Right lobe of liver (tissue), 6 donors: Measurements from ENCODE around the gene RGPD3. TPM values are rescaled to one million over a fixed set of nuclear protein-coding genes. Genes with fewer than 3 reads are reported as not detected.
A peak's percentile ranks its signal among the peaks of the same experiment; 100 is the strongest.
"Not testable (repeated sequence)": the region's sequence is repeated elsewhere in the genome, so short reads cannot be mapped to it uniquely, and the experiment has no call there.

ENCODE experiments used
- ATAC-seq, 4 donors: fragments of 200-7000 bp; cut with Tn5 transposase; one replicate each; pipeline ENCODE4 v1.9.1; 2020; ENCODE audit warnings: mild to moderate bottlenecking in 4 of 4, moderate library complexity in 4 of 4
- DNase-seq, 3 donors: peaks; one replicate each; pipeline ENCODE4 v3.0.0-alpha.2; 2020
- H3K27ac ChIP-seq, 3 donors: fragments of 200-600 bp; one replicate each; pipeline ENCODE4 v1.8.0; 2022
- H3K27me3 ChIP-seq, 2 donors: fragments of 200-600 bp; one replicate each; pipeline ENCODE4 v1.8.0; 2022
- H3K36me3 ChIP-seq, 4 donors: fragments of 200-600 bp; sonication (generic) in 1 of 4; one replicate each; pipeline versions ENCODE4 v1.5.1 to v1.8.0; 2017 to 2022; ENCODE audit warnings: control low read depth in 1 of 4
- H3K4me1 ChIP-seq, 4 donors: fragments of 200-600 bp; sonication (generic) in 1 of 4; one replicate each; pipeline versions ENCODE4 v1.5.1 to v1.8.0; 2017 to 2022; ENCODE audit warnings: control low read depth in 1 of 4
- H3K4me3 ChIP-seq, 3 donors: fragments of 200-600 bp; one replicate each; pipeline ENCODE4 v1.8.0; 2022
- H3K9me3 ChIP-seq, 4 donors: fragments of 200-600 bp; sonication (generic) in 1 of 4; one replicate each; pipeline versions ENCODE4 v1.5.1 to v1.8.0; 2017 to 2022; ENCODE audit warnings: control low read depth in 1 of 4
- POLR2A ChIP-seq: fragments of 450-650 bp; IDR thresholded peaks from one replicate; pipeline ENCODE4 v1.6.1; 2017; ENCODE audit warnings: antibody characterized with exemption, mild to moderate bottlenecking
- WGBS: methylation state at CpG from one replicate; pipeline ENCODE4 v1.1.6; 2018; ENCODE audit warnings: low coverage, low lambda C conversion rate; ENCODE audit not compliant: insufficient coverage; ENCODE audit errors: missing lambda C conversion rate; 5-methylcytosine and 5-hydroxymethylcytosine counted together
- intact Hi-C, 2 donors: fragments of 100-400 bp; cut with DNase I; formaldehyde crosslinking; loops; one replicate each; pipeline versions ENCODE4 v1.11.2 to v1.14.1; 2022
- long read RNA-seq: library from polyadenylated mRNA; unstranded; transcript quantifications from one replicate; pipeline ENCODE4 v2.0.0, GENCODE V29; 2019
- total RNA-seq, 6 experiments: library from RNA; depleted of rRNA in 2 of 6; stranded (reverse); fragments of >200 nt in 2 of 6; fragmentation: NEBNext Ultra II Directional in 3 of 6; extraction: Animal tissue kit (Norgen Biotek cat#: 25700) in 3 of 6; gene quantifications; one replicate each; pipeline versions ENCODE4 v1.1.0 to v1.2.4, GENCODE V29; 2016 to 2023
- TF ChIP-seq, protein P1 (sequence below), 4 donors: fragments of 200-600 bp in 3 of 4; fragments of 450-650 bp in 1 of 4; IDR thresholded peaks; one replicate each; pipeline versions ENCODE4 v1.5.1 to v1.8.0; 2016 to 2022; ENCODE audit warnings: antibody characterized with exemption in 4 of 4, mild to moderate bottlenecking in 2 of 4
- donor health status: DM: no; HTN: yes; CAD: no.
- donor health status: DM: no; HTN: no; CAD: no.
- donor health status: DM: no; HTN: no; CAD: no.
- donor health status: DM: no; HTN: yes; CAD: no.
- donor health status: DM: no; HTN: yes; CAD: no.

RGPD3 gene
- total RNA-seq, result under 1 TPM; 0.11 to 0.31 (median 0.15) TPM
- long read RNA-seq, partial matches to known transcripts, result 0 of 3 reads
- long read RNA-seq, other reads (novel, unspliced or antisense), result 3 of 3 reads

DNA sequence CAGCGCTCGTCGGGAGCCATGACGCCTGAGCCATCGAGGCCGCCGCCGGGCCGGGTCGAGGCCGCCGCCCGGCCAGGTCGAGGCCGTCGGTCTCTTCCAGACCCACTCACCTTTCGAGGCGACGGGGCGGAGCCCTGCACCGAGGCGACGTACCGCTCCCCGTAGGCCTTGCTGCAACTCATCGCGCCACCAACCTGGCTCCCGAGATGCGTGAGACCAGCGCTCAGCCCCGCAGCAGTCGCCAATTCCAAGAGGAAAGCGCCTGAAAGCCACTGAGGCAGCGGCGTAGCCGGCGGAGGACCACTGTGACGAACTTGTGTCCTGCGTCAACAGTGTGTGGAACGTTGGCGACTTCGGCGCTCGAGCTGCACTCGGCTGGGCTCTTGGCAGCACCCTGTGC lies at the start of gene RGPD3:
Gene RGPD3 (minus strand): TSS at position 307 of the 400 bp plus-strand sequence. CDS start 125 bp downstream, at position 182.
- H3K27ac ChIP-seq, intact Hi-C loops, H3K4me3 ChIP-seq, H3K9me3 ChIP-seq, H3K27me3 ChIP-seq, DNase-seq, H3K4me1 ChIP-seq, ATAC-seq, H3K36me3 ChIP-seq: not testable (repeated sequence)
- WGBS, result 85% methylated on average over 6 of the region's 45 CpGs

DNA sequence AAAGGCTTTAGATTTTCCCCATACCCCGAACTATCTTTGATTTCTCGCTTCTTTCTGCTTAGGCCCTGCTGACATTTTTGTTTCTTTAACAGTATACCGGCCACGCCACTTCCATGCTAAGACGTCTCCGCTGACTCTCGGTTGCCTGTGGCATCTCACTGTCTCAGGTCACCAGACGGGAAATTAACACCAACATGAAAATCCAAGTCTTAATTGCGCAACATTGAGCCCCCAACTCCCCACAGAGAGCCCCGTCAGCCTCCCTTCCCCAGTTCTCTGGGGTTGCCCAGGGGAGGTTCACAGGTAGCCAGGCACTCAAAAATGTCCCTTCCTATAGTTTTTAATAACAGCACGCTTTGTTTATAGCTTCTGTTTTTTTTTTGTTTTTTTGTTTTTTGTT lies 49.1 kb upstream of the RGPD3 start:
- no peak for ATAC-seq
- TF ChIP-seq POLR2A, result no peak
- TF ChIP-seq, protein P1, sequence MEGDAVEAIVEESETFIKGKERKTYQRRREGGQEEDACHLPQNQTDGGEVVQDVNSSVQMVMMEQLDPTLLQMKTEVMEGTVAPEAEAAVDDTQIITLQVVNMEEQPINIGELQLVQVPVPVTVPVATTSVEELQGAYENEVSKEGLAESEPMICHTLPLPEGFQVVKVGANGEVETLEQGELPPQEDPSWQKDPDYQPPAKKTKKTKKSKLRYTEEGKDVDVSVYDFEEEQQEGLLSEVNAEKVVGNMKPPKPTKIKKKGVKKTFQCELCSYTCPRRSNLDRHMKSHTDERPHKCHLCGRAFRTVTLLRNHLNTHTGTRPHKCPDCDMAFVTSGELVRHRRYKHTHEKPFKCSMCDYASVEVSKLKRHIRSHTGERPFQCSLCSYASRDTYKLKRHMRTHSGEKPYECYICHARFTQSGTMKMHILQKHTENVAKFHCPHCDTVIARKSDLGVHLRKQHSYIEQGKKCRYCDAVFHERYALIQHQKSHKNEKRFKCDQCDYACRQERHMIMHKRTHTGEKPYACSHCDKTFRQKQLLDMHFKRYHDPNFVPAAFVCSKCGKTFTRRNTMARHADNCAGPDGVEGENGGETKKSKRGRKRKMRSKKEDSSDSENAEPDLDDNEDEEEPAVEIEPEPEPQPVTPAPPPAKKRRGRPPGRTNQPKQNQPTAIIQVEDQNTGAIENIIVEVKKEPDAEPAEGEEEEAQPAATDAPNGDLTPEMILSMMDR (IDR thresholded peaks at IDR 0.05), result no peak
- H3K36me3 ChIP-seq, result no peaks in the 10 kb centered on the region
- WGBS, result 69% methylated on average over 9 of the region's 11 CpGs
- H3K27me3 ChIP-seq, result no peaks in the 10 kb centered on the region
- intact Hi-C loops, result no loop called here
- H3K4me1 ChIP-seq, result no peaks in the 10 kb centered on the region
- no peak overlapping the region for H3K27ac ChIP-seq
- no peak for DNase-seq
- no peak overlapping the region for H3K4me3 ChIP-seq
- no peaks in the 10 kb centered on the region for H3K9me3 ChIP-seq

DNA sequence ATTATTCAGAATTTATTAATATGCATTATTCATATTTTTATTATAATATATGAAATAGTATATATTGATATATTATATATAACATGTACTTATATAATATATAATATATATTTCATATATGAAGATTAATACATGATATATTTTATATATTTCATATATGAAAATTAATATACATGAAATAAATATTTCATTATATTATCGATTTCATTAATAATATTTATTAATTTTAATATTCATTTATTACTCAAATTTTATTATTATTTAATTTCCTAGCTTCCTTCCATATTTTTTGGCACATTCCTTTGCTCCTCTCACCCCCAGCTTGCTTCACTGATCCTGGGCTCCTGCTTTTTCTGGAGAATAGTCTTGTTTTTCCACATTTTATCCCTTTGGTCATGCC lies 48.7 kb upstream of the RGPD3 start:
- no peak for TF ChIP-seq POLR2A
- TF ChIP-seq, protein P1 (IDR thresholded peaks at IDR 0.05), result no peak
- H3K27me3 ChIP-seq, result no peaks in the 10 kb centered on the region
- DNase-seq, result no peak
- no peaks in the 10 kb centered on the region for H3K36me3 ChIP-seq
- WGBS, result 78% methylated on average over 1 of the region's 1 CpG
- intact Hi-C loops, result no loop called here
- ATAC-seq, result no peak
- H3K9me3 ChIP-seq, result no peaks in the 10 kb centered on the region
- H3K4me3 ChIP-seq, result no peak overlapping the region
- H3K27ac ChIP-seq, result no peak overlapping the region
- no peaks in the 10 kb centered on the region for H3K4me1 ChIP-seq

DNA sequence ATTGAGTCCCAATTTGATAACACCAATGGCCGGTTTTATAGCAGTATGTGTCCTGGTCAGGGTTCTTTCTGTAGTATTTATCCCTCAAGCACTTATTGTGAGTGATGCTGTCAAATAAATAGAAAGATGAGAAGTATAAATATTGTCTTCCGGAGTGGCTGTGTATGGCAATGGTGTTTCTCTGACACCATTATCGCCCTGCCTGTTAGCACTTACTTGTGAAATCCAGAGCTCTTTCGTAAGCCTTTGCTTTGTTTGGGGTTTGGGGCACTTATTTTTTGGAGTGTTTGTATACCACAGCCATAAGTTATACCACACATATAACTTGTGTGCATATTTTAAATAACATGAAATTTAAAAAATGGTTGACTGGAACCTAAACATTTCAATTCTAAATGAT lies 48.2 kb upstream of the RGPD3 start:
- no peak for ATAC-seq
- no peak overlapping the region for H3K27ac ChIP-seq
- H3K9me3 ChIP-seq, result no peaks in the 10 kb centered on the region
- WGBS, result 60% methylated on average over 4 of the region's 4 CpGs
- DNase-seq, result no peak
- intact Hi-C loops, result no loop called here
- TF ChIP-seq POLR2A, result no peak
- no peaks in the 10 kb centered on the region for H3K27me3 ChIP-seq
- H3K36me3 ChIP-seq, result no peaks in the 10 kb centered on the region
- H3K4me3 ChIP-seq, result no peak overlapping the region
- no peaks in the 10 kb centered on the region for H3K4me1 ChIP-seq

DNA sequence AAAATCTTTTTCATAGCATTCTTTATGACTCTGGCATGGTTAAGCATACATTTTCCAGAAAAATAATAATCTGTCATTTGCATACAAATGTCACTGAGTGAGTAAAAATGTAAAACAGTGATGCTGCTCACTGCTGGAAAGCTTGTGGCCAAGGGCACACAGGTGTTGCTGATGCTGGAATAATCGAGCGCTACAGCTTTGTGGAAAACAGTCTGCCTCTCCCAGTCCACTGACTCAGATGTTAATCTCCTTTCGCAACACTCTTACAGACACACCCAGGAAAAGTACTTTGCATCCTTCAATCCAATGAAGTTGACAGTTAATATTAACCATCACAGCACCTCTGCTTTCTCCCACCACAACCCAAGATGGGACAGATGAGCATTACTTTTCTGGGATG lies 46.6 kb upstream of the RGPD3 start:
- H3K27me3 ChIP-seq, DNase-seq, H3K9me3 ChIP-seq, intact Hi-C loops, ATAC-seq, H3K4me1 ChIP-seq, H3K27ac ChIP-seq, H3K4me3 ChIP-seq, H3K36me3 ChIP-seq: not testable (repeated sequence)
- WGBS, result 89% methylated on average over 3 of the region's 3 CpGs

DNA sequence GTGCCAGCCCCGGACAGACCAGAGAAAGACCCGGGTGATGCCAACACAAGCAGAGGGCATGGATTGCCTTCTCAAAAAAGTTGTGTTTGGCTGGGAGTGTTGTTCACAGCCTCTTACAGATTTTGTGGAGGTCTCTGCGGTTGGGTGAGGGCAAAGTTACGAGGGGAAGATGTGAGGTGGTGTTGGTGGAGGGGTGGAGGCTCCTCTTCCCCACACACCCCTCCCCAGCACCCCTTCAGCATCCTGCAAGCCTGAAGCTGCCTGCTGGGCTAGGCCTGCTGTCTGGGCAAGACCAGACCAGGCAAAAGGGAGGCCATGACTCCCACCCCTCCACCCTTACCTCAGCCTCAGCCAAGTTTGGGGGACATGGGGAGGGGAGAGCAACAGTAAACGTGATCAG lies 45.2 kb upstream of the RGPD3 start:
- ATAC-seq, result peak in 1 of 4 donors; percentile 34
- DNase-seq, H3K9me3 ChIP-seq, H3K36me3 ChIP-seq, H3K4me3 ChIP-seq, H3K4me1 ChIP-seq, intact Hi-C loops, H3K27ac ChIP-seq, H3K27me3 ChIP-seq: not testable (repeated sequence)
- WGBS, result no CpG with 5 or more reads among the region's 5 CpGs

DNA sequence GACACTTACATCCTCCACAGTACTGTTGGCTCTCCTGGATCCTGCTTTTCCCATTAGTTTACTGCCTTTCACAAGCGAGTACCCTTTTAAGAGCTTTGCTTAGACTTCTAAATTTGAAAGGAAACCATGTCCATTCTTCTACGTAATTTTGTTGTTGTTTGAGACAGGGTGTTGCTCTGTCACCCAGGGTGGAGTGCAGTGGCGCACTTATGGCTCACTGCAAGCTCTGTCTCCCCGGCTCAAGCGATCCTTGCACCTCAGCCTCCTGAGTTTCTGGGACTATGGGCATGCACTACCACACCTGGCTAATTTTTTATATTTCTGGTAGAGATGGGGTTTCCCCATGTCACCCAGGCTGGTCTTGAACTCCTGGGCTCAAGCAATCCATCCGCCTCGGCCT lies 43.7 kb upstream of the RGPD3 start:
- H3K4me3 ChIP-seq, H3K27ac ChIP-seq, intact Hi-C loops, H3K9me3 ChIP-seq, H3K36me3 ChIP-seq, DNase-seq, H3K4me1 ChIP-seq, H3K27me3 ChIP-seq, ATAC-seq: not testable (repeated sequence)
- WGBS, result 82% methylated on average over 4 of the region's 7 CpGs

DNA sequence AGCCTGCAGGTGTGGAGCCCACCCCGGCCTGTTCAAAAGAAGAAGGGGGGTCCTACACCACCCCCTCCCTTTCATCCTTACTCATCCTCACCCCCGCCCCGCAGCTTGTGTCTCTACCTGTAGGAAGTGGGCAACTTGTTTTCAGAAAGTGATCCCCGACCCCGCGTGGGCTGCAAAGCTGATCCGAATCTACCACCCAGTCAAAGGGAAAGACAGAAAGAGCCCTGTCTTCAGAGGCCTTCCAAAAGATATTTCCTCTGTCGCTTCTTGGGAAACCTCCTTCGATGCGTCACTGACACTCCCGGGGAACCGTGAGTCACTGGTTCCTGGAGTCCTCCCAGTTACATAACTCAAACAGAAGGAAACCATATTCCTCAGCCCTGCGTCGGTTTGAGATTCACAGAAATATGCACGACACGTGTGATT lies 43.3 kb upstream of the RGPD3 start:
- H3K27ac ChIP-seq, H3K27me3 ChIP-seq, H3K4me3 ChIP-seq, DNase-seq, H3K9me3 ChIP-seq, H3K36me3 ChIP-seq, intact Hi-C loops, H3K4me1 ChIP-seq: not testable (repeated sequence)
- WGBS, result 36% methylated on average over 4 of the region's 16 CpGs
- ATAC-seq, result peak; percentile 50 to 74 (median 52)

DNA sequence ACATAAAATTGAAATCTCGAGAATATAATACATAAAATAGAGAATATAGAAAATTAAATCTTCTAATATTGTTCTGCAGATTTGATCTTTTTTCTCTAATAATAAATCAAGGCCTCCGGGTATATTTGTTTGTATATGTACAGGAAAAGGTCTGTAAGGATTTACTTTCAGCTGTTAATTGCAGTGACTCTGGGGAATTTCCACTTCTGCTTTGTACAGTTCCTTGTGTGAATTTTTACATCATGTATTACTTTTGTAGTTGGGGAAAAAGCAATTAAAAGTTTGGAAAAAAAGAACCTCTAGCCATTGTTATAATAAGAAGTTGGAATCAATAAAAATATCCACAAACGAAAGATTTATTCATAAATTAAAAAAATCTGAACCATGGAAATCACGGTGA lies 42.6 kb upstream of the RGPD3 start:
- ATAC-seq, H3K27me3 ChIP-seq, intact Hi-C loops, H3K36me3 ChIP-seq, H3K27ac ChIP-seq, H3K4me3 ChIP-seq, DNase-seq, H3K4me1 ChIP-seq, H3K9me3 ChIP-seq: not testable (repeated sequence)
- 51% methylated on average over 4 of the region's 4 CpGs for WGBS

DNA sequence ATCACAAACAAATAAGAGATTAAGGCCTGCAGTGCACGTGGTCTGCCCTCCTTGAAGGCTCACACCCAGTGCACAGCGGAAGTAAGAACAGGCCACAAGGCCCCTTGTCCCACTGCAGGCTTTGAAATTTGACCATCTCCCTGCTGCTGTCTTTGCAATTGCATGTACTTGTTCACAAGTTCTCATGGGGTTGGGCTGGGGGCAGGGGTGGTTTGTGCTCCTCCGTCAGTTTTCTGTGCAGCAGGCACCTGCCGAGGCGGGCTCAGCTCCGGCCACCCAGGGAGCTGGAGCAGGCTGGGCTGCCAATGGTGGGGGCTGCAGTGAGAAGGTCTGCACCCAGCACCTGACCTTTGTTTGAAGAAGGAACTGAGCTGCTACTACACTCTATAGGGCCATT lies 41.2 kb upstream of the RGPD3 start:
- WGBS, result 100% methylated on average over 1 of the region's 6 CpGs
- H3K27me3 ChIP-seq, DNase-seq, H3K4me3 ChIP-seq, intact Hi-C loops, H3K27ac ChIP-seq, ATAC-seq, H3K4me1 ChIP-seq, H3K36me3 ChIP-seq, H3K9me3 ChIP-seq: not testable (repeated sequence)
